Activated CD4-positive, CD25-positive, alpha-beta regulatory T cell treated with anti-CD3 and anti-CD28 coated beads, Interleukin-2, amount 50 U/mL, for 16 hours (primary cell): Measurements from ENCODE around the gene SNX27.
"Not testable (repeated sequence)": the region's sequence is repeated elsewhere in the genome, so short reads cannot be mapped to it uniquely, and the experiment has no call there.

Experiments used
- DNase-seq: peaks from one replicate; pipeline ENCODE4 v3.0.0-alpha.2; 2020; ENCODE audit warnings: low read depth, low spot score

SNX27 gene

GRCh38 chr1:151720974-151721787 is 109.3 kb downstream of the SNX27 start, which contains the start of gene RIIAD1:
Gene RIIAD1, plus strand, starts transcription at chr1:151721522. Its CDS starts 15 bp downstream, at chr1:151721537.
- no peak for DNase-seq

DNA sequence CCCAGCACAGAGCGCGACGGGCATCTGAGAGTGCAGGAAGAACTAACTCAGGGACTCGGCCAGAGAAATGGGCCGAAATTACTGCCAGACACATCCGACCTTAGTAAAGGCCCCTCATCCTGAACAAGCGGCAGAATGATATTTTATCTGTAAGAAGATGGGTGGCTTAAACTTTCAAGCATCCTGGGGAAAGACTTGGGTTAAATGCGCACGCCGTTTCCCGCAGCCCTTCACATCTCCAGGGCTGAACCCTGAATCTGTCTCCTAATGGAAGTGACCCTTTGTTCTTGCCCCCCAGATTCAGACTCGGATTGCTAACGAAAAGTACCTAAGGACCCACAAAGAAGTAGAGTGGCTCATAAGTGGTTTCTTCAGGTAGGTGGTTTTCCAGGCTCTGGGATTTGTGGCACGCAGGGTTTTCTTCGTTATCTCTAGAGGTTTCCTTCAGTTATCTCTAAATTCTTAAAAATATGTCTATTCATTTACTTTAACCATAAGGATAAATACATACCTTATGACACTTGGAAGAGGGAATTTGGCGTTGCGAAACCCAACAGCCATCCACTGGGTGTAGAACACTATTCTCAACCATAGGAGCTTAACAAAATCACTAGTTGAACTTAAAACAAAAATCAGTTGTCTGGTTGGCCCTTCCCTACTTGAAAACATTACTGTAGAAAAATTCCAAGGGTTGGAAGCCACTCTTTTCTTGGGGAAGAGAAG is 110.1 kb downstream of the SNX27 start:
- DNase-seq: no peak

DNA sequence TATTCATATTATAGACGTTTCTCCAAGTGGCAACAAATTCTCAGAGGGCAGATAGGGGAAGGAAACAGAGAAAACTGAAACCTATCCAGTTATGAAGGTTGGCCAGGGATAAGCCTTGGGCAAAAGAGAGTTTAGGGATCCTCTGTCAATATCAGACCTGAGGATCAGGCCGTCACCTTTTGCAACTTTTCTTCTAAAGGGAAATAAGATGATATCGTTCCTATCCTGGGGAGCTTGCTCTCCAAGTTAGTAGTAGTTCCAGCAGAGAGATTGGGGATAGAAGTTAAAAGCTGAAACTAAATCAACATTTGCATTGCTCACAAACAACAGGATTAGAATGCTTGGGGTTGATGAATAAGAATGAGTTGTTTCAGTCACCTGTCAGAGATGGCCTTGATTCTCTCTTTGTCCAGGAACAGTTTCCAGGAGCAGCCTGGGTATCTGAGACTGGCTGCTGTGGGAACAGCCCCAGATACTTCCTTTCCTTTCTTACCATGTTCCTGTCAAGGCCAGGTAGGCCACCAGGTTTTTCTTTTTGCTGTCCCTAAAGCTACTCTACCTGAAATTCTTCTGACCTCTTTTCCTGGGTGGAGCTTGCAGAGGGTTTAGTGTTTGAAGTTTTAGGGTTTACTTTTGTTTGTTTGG is 112.0 kb downstream of the SNX27 start:
- no peak for DNase-seq

DNA sequence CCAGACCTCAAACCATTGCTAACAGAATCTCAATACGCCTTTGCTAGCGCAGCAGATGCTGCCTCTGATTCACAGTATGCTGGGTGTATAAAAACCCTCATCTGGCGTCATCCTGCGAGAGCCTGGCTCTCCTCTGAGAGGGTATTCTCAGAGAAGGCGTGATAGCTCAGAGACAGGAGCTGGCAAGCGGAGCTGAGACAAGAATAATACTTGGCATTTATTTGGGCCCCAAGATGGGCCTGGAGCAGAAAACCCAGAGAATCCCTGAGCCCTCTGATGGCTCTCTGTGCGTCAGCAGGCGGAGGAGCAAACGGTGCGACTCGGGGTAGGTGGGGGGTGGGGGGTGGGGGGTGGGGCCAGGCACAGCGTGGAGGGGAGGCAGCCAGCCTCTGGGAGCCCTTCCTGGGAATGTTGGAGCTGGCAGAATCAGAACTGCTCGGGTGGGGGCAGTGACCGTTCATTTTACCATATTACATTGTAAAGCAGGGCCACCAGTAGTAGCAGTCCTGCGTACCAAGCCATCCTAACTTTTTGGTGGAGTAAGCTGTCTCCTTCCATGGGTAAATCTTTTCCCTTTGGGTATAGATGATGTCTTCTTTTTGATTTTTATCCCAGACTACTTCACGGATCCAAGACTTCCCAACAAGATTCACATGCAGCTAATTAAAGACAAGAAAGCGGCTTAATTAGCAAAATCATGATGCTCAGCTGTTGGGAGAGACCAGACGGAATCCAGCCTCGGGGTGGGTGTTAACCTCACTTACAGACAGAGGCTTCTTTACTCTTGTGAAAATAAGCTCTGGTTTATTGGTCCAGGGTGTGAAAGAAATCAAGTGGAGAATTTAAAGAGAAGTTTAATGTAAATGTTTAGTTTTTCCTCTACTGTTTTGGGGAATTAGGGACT is 116.6 kb downstream of the SNX27 start:
- no peak for DNase-seq

- DNase-seq: no peak
Measured at GRCh38 chr1:151729157-151729965, 117.5 kb downstream of the SNX27 start.

DNA sequence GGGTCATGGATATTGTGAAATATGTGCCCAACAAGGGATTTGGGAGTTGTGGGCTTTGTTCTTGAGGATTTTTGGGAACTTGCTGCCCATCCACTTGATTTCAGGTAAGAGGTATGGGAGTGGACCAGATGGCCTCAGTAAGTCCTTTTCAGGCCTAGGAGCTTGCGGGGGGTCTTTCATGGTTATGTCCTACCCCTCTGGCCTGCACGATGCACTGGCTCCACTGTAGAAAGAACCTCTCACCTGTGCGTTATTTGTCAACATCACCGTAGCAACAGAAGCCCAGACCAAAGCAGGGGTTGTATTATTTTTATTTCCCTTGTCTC is 118.1 kb downstream of the SNX27 start:
- DNase-seq: no peak

DNA sequence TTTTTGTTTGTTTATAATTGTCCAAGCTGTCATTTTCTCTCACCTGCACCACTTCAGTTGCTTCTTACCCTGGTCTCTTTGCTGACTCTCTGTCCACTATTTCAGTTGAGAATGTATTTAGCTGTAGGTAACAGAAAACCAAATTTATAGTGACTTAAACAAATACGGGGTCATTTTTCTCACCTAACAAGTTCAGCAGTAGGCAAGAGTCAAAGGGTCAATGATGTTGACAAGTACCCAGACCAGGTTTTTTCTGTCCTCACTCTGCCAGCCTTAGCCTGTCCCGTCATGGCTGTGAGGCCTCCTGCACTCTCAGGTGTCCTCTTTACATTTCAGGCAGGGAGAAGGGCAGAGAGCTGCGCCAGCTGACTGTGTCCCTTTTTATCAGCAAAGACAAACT is 121.3 kb downstream of the SNX27 start:
- no peak for DNase-seq

DNA sequence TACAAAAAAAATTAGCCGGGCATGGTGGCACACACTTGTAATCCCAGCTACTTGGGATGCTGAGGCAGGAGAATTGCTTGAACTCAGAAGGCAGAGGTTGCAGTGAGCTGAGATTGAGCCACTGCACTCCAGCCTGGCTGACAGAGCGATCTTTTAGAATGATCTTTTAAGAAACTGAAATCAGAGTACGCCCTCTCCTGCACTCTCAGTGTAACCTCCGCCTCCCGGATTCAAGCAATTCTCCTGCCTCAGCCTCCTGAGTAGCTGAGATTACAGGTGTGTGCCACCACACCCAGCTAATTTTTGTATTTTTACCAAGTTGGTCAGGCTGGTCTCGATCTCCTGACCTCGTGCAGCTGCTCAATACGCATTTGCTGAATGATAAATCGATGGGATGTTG is 122.1 kb downstream of the SNX27 start:
- not testable (repeated sequence) for DNase-seq

DNA sequence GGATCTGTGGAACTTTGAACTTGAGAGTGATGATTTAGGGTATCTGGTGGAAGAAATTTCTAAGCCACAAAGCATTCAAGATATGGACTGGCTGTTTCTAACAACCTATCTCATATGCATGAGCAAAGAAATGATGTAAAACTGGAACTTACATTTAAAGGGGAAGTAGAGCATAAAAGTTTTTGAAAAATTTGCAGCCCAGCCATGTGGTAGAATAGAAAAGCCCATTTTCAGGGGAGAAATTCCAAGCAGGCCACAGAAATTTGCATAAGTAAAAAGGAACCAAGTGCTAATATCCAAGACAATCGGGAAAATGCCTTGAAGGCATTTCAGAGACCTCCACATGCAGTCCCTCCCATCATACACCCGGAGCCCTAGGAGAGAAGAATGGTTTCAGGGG is 125.2 kb downstream of the SNX27 start:
- DNase-seq: no peak

DNA sequence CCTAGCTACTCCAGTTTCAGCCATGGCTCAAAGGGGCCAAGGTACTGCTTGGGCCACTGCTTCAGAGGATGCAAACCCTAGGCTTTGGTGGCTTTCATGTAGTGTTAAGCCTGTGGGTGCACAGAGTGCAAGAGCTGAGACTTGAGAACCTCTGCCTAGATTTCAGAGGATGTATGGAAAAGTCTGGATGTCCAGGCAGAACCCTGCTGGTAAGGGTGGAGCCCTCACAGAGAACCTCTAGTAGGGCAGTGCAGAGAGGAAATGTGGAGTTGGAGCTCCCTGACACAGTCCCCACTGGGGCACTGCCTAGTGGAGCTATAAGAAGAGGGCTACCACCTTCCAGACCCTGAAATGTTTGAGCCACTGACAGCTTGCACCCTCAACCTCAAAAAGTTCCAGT is 125.6 kb downstream of the SNX27 start:
- DNase-seq: no peak

GRCh38 chr1:151739590-151740355 is 127.9 kb downstream of the SNX27 start:
- DNase-seq: no peak

DNA sequence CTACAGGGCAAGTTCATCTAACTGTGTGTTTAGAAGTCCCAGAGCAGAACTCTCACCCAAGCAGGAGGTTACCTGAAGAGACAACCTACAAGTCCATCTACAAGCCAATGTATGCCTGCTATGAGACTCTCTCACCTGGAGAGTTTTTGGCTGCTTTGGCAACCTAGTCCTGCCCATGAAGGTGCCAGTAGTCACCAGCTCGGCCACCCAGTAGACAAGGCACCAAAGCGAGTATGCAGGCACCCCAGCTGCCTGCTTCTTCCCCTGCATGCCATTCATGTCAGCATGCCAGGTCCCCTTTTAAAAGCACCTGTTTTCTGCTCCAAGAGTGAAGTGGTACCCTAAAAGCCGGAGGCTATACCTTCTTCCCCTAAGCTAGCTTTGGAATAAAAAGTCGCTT is 129.7 kb downstream of the SNX27 start:
- no peak for DNase-seq
